Memory B cell (primary cell): Measurements from ENCODE around the gene ELAPOR1.
"Not testable (repeated sequence)": the region's sequence is repeated elsewhere in the genome, so short reads cannot be mapped to it uniquely, and the experiment has no call there.

ENCODE experiments used
- ATAC-seq: fragments of 150-1000 bp; cut with Tn5 transposase; 2 replicates; pipeline ENCODE4 v1.10.0; 2021; ENCODE audit warnings: low read depth, mild to moderate bottlenecking, moderate library complexity
- DNase-seq, 2 donors: peaks; one replicate each; pipeline ENCODE4 v3.0.0; 2022; ENCODE audit warnings: low spot score in 2 of 2
- H3K27ac Mint-ChIP-seq: one replicate; pipeline ENCODE4 v1.8.0; 2022; ENCODE audit warnings: mild to moderate bottlenecking, moderate library complexity, mixed read lengths
- H3K27me3 Mint-ChIP-seq: one replicate; pipeline ENCODE4 v1.8.0; 2022; ENCODE audit warnings: mixed read lengths
- H3K36me3 Mint-ChIP-seq: one replicate; pipeline ENCODE4 v1.8.0; 2022; ENCODE audit warnings: mild to moderate bottlenecking, mixed read lengths
- H3K4me1 Mint-ChIP-seq: one replicate; pipeline ENCODE4 v1.8.0; 2022; ENCODE audit warnings: mixed read lengths
- H3K4me3 Mint-ChIP-seq: one replicate; pipeline ENCODE4 v1.8.0; 2022; ENCODE audit warnings: mild to moderate bottlenecking, moderate library complexity, mixed read lengths
- H3K9me3 Mint-ChIP-seq: one replicate; pipeline ENCODE4 v1.8.0; 2022; ENCODE audit warnings: mixed read lengths

ELAPOR1 gene

GRCh38 chr1:109137958-109138357 lies 24.0 kb downstream of the ELAPOR1 start:
- Mint-ChIP-seq H3K36me3 (no peaks in the 10 kb centered on the region), H3K27ac (no peak overlapping the region), H3K9me3 (no peaks in the 10 kb centered on the region), H3K4me3 (no peak overlapping the region), H3K27me3 (peaks cover 3% of the 10 kb centered on the region), H3K4me1 (peaks cover 9% of the 10 kb centered on the region)
- ATAC-seq (no peak), DNase-seq (no peak)

DNA sequence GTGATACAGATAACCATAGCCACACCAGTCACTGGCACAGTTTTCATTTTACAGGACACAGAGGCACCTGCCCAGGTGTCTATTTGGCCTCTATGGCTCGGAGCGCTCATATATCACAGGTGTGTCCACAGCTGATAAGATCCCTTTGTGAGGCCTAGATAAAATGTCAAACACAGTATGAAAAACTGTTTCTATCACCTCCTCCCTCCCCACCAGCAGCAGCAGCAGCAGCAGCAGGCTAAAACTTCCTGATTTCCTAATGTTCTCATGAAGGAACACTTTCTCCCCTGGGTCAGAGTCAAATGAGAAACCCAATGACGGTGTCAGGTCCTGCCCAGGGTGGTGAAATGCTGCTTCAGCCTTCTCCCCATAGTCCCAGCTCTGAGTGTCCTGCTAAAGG lies 24.4 kb downstream of the ELAPOR1 start:
- Mint-ChIP-seq H3K27ac (no peak overlapping the region), H3K4me3 (no peak overlapping the region), H3K9me3 (no peaks in the 10 kb centered on the region), H3K36me3 (no peaks in the 10 kb centered on the region), H3K27me3 (peaks cover 6% of the 10 kb centered on the region), H3K4me1 (peaks cover 9% of the 10 kb centered on the region)
- ATAC-seq (no peak), DNase-seq (no peak)

GRCh38 chr1:109140392-109140791 lies 26.5 kb downstream of the ELAPOR1 start:
- Mint-ChIP-seq H3K4me1 (no peaks in the 10 kb centered on the region), H3K9me3 (no peaks in the 10 kb centered on the region), H3K27ac (no peak overlapping the region), H3K27me3 (peaks cover 6% of the 10 kb centered on the region), H3K36me3 (no peaks in the 10 kb centered on the region), H3K4me3 (no peak overlapping the region)
- DNase-seq, result no peak
- ATAC-seq, result no peak

- no peak for ATAC-seq
- DNase-seq, result no peak
- Mint-ChIP-seq H3K9me3 (no peaks in the 10 kb centered on the region), H3K4me3 (no peak overlapping the region), H3K4me1 (no peaks in the 10 kb centered on the region), H3K36me3 (no peaks in the 10 kb centered on the region), H3K27ac (no peak overlapping the region), H3K27me3 (peaks cover 6% of the 10 kb centered on the region)
Observed at GRCh38 chr1:109142260-109142659, 28.3 kb downstream of the ELAPOR1 start.

GRCh38 chr1:109142725-109143124 lies 28.8 kb downstream of the ELAPOR1 start:
- not testable (repeated sequence) for DNase-seq, H3K27me3 Mint-ChIP-seq, H3K4me1 Mint-ChIP-seq, ATAC-seq, H3K9me3 Mint-ChIP-seq, H3K27ac Mint-ChIP-seq, H3K4me3 Mint-ChIP-seq, H3K36me3 Mint-ChIP-seq

DNA sequence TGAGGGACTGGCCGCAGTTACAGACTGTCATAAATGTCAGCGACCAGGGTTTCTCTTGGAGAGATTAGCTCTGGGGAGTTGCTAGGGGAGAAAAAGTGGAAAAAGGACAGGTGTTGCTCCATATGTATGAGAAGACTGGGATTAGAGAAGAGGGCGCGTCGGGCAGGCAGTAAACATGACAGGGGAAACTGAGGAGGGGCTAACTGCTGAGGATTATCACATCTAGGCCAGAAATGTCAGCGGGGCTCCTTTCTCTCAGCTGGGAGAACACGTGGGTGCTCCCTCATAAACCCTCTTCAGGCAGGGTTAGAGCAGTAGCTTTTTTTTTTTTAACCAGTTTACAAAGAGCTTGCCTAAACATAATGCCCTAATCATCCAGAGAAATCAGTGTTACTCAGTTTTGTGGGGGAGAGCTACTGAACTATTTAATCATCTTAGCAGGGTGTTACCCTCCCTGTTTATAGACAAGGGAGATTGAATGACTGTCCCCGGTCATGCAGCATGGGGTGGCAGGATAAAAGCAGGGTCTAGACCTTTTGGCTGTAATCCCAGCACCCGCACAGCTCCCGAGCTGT lies 35.2 kb downstream of the ELAPOR1 start:
- no peak for DNase-seq
- H3K4me3 Mint-ChIP-seq, result no peak overlapping the region
- H3K27me3 Mint-ChIP-seq, result peaks cover 3% of the 10 kb centered on the region
- no peaks in the 10 kb centered on the region for H3K36me3 Mint-ChIP-seq
- no peaks in the 10 kb centered on the region for H3K9me3 Mint-ChIP-seq
- no peak for ATAC-seq
- no peaks in the 10 kb centered on the region for H3K4me1 Mint-ChIP-seq
- H3K27ac Mint-ChIP-seq, result no peak overlapping the region

DNA sequence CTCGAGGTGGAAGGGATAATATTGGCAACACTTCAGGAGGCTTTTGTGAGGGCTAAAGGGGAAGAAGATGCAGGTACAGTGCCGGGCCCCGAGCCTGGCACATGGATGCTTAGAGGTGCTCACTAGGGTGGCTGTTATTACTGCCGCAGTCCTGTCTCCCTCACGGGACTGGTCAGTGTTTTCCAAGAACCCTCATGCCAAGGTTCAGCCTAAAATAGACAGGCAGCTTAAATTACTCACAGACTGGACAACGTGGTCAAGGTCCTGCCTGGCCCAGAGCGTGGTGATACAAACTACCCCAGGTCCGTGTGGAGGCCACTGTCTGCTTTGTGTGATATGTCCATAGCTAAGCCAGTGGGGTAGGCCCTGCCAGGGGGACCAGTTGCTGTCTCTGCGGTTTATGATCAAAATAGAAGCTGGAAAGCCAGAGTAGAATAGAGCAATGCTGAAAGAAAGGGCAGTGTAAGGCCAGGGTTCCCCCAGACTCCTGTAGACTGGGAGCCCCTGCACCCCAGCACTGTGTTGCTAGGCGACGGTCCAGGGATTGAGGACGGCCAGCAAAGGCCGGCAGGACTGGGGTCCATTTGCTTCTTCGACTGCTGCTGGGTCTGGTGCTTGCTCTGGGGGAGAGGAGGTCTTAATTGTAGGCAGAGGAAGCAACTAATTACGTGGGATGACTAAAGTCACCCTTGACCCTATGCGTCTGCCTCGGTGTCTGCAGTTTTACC lies 36.1 kb downstream of the ELAPOR1 start:
- H3K9me3 Mint-ChIP-seq, result no peaks in the 10 kb centered on the region
- peaks cover 7% of the 10 kb centered on the region for H3K4me1 Mint-ChIP-seq
- DNase-seq (no peak), ATAC-seq (no peak)
- H3K27me3 Mint-ChIP-seq, result peaks cover 3% of the 10 kb centered on the region
- H3K27ac Mint-ChIP-seq, result no peak overlapping the region
- no peak overlapping the region for H3K4me3 Mint-ChIP-seq
- no peaks in the 10 kb centered on the region for H3K36me3 Mint-ChIP-seq

GRCh38 chr1:109151146-109151990 lies 37.5 kb downstream of the ELAPOR1 start:
- H3K4me1 Mint-ChIP-seq, result peaks cover 7% of the 10 kb centered on the region
- ATAC-seq, result no peak
- no peak for DNase-seq
- H3K36me3 Mint-ChIP-seq, result no peaks in the 10 kb centered on the region
- peaks cover 3% of the 10 kb centered on the region for H3K27me3 Mint-ChIP-seq
- no peak overlapping the region for H3K4me3 Mint-ChIP-seq
- no peaks in the 10 kb centered on the region for H3K9me3 Mint-ChIP-seq
- H3K27ac Mint-ChIP-seq, result no peak overlapping the region

GRCh38 chr1:109152196-109152595 lies 38.3 kb downstream of the ELAPOR1 start:
- no peak overlapping the region for H3K4me3 Mint-ChIP-seq
- no peaks in the 10 kb centered on the region for H3K36me3 Mint-ChIP-seq
- no peaks in the 10 kb centered on the region for H3K9me3 Mint-ChIP-seq
- no peak for ATAC-seq
- H3K27me3 Mint-ChIP-seq, result peaks cover 3% of the 10 kb centered on the region
- H3K27ac Mint-ChIP-seq, result no peak overlapping the region
- DNase-seq, result no peak
- H3K4me1 Mint-ChIP-seq, result peaks cover 7% of the 10 kb centered on the region

DNA sequence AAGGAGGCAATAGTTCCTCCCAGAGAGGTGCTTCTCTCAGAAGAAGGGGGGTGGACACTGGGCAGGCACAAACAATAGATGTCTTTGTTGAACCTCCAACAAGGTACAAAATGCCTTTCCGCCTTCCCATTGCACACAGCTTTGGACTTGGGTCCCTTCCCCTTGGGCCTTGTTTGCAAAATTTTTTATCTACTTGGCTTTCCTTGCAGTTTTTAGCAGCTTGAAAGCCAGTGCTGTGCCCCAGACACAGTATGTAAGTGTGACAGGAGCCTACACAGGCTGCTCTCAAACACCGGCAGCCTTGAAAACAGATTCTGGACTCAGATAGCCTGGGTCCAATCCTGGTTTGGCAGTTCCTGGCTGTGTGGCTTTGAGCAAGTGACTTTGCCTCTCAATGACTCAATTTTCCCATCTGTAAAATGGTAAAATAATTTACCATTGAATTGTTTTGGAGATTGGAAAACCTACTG lies 43.0 kb downstream of the ELAPOR1 start:
- Mint-ChIP-seq H3K36me3 (no peaks in the 10 kb centered on the region), H3K27me3 (no peaks in the 10 kb centered on the region), H3K4me1 (peaks cover 10% of the 10 kb centered on the region), H3K9me3 (no peaks in the 10 kb centered on the region), H3K4me3 (no peak overlapping the region), H3K27ac (no peak overlapping the region)
- ATAC-seq, result no peak
- no peak for DNase-seq

GRCh38 chr1:109158433-109158832 lies 44.5 kb downstream of the ELAPOR1 start:
- Mint-ChIP-seq H3K4me1 (peaks cover 18% of the 10 kb centered on the region), H3K9me3 (no peaks in the 10 kb centered on the region), H3K36me3 (no peaks in the 10 kb centered on the region), H3K27ac (no peak overlapping the region), H3K27me3 (no peaks in the 10 kb centered on the region), H3K4me3 (no peak overlapping the region)
- DNase-seq, result no peak
- ATAC-seq, result no peak

GRCh38 chr1:109159326-109159725 lies 45.4 kb downstream of the ELAPOR1 start:
- H3K4me1 Mint-ChIP-seq, result peaks cover 22% of the 10 kb centered on the region
- H3K27ac Mint-ChIP-seq, result no peak overlapping the region
- H3K36me3 Mint-ChIP-seq, result no peaks in the 10 kb centered on the region
- DNase-seq, result no peak
- no peaks in the 10 kb centered on the region for H3K9me3 Mint-ChIP-seq
- H3K27me3 Mint-ChIP-seq, result no peaks in the 10 kb centered on the region
- ATAC-seq, result no peak
- H3K4me3 Mint-ChIP-seq, result no peak overlapping the region

GRCh38 chr1:109160071-109160840 lies 46.3 kb downstream of the ELAPOR1 start:
- Mint-ChIP-seq H3K4me3 (no peak overlapping the region), H3K9me3 (no peaks in the 10 kb centered on the region), H3K4me1 (peaks cover 15% of the 10 kb centered on the region), H3K27me3 (no peaks in the 10 kb centered on the region), H3K27ac (no peak overlapping the region), H3K36me3 (no peaks in the 10 kb centered on the region)
- ATAC-seq (no peak), DNase-seq (no peak)
